ENCODE measurements around the gene TBL3.

- TF ChIP-seq PHF8 (IDR thresholded peaks at IDR 0.05; ENCODE audit: borderline replicate concordance, low read depth) (no peak), POLR2AphosphoS2 (conservative IDR thresholded peaks at IDR 0.05; ENCODE audit: low read length) (no peak), USF2 (IDR thresholded peaks at IDR 0.05) (no peak), EP300 (IDR thresholded peaks at IDR 0.05) (no peak), BHLHE40 (IDR thresholded peaks at IDR 0.05; ENCODE audit: low read depth, low read length) (no peak), CBX2 (IDR thresholded peaks at IDR 0.05; ENCODE audit: borderline replicate concordance, low read depth) (no peak)
Observed at GRCh38 chr16:1992704-1993317, 21.0 kb downstream of the TBL3 start.
